HepG2 (cell line): ENCODE data around the gene RBM18. TPM values are rescaled to one million over a fixed set of nuclear protein-coding genes. Genes with fewer than 3 reads are reported as not detected.

ENCODE experiments used
- CHCHD3 ChIP-seq: sonication (generic); formaldehyde crosslinking; IDR thresholded peaks from 2 replicates; pipeline ENCODE4 v1.8.0; 2022; ENCODE audit warnings: mild to moderate bottlenecking, missing genetic modification reagents, moderate library complexity
- CTCF ChIP-seq: sonication (generic); formaldehyde crosslinking; IDR thresholded peaks from 2 replicates; pipeline ENCODE4 v1.5.0; 2020; ENCODE audit warnings: mild to moderate bottlenecking, missing genetic modification reagents, moderate library complexity
- GMEB2 ChIP-seq: IDR thresholded peaks from 2 replicates; pipeline ENCODE4 v1.6.1; 2016; ENCODE audit warnings: missing biosample characterization, missing genetic modification reagents, low read depth
- KDM5B ChIP-seq: sonication (generic); formaldehyde crosslinking; IDR thresholded peaks from 2 replicates; pipeline ENCODE4 v1.4.0; 2020; ENCODE audit warnings: missing genetic modification reagents, mild to moderate bottlenecking, borderline replicate concordance
- MEF2D ChIP-seq: sonication (generic); formaldehyde crosslinking; IDR thresholded peaks from 2 replicates; pipeline ENCODE4 v1.5.1; 2020; ENCODE audit warnings: mild to moderate bottlenecking, missing genetic modification reagents
- PRMT3 ChIP-seq: sonication (generic); formaldehyde crosslinking; IDR thresholded peaks from 2 replicates; pipeline ENCODE4 v1.8.1; 2022; ENCODE audit warnings: low read depth, mild to moderate bottlenecking, moderate library complexity, missing genetic modification reagents, borderline replicate concordance
- REPIN1 ChIP-seq: sonication (generic); formaldehyde crosslinking; IDR thresholded peaks from 2 replicates; pipeline ENCODE4 v1.8.0; 2022; ENCODE audit warnings: missing genetic modification reagents, low read depth, mild to moderate bottlenecking, borderline replicate concordance
- SIX1 ChIP-seq: sonication (generic); formaldehyde crosslinking; IDR thresholded peaks from 2 replicates; pipeline ENCODE4 v1.4.0; 2020; ENCODE audit warnings: missing genetic modification reagents, borderline replicate concordance
- TFDP2 ChIP-seq: sonication (generic); formaldehyde crosslinking; IDR thresholded peaks from 2 replicates; pipeline ENCODE4 v1.4.0; 2020; ENCODE audit warnings: missing genetic modification reagents
- ZBTB43 ChIP-seq: sonication (generic); formaldehyde crosslinking; conservative IDR thresholded peaks from 2 replicates; pipeline ENCODE4 v1.4.0; 2020; ENCODE audit warnings: missing genetic modification reagents
- ZNF17 ChIP-seq: sonication (generic); formaldehyde crosslinking; IDR thresholded peaks from 2 replicates; pipeline ENCODE4 v1.5.0; 2020; ENCODE audit warnings: mild to moderate bottlenecking, missing genetic modification reagents
- ZNF230 ChIP-seq: sonication (generic); formaldehyde crosslinking; IDR thresholded peaks from 2 replicates; pipeline ENCODE4 v1.4.0; 2020; ENCODE audit warnings: mild to moderate bottlenecking, missing genetic modification reagents
- ZNF678 ChIP-seq: sonication (generic); formaldehyde crosslinking; IDR thresholded peaks from 2 replicates; pipeline ENCODE4 v1.4.0; 2020; ENCODE audit warnings: mild to moderate bottlenecking, missing genetic modification reagents
- polyA plus RNA-seq, 8 experiments: library from polyadenylated mRNA; depleted of rRNA in 3 of 8; stranded (reverse) in 7 of 8; unstranded in 1 of 8; fragments of >200 nt; fragmentation: Illumina TruSeq in 4 of 8; extraction: Trizol in 4 of 8; gene quantifications; 2 replicates each; pipeline versions ENCODE4 v1.2.1 to v1.2.3, GENCODE V29; 2011 to 2016; ENCODE audit warnings: low read depth in 4 of 8, missing spikeins in 1 of 8, mixed read lengths in 1 of 8; ENCODE audit not compliant: insufficient read depth in 1 of 8
- total RNA-seq, 5 experiments: library from RNA; depleted of rRNA; stranded (reverse); fragments of >200 nt; fragmentation: Illumina TruSeq; extraction: Trizol; gene quantifications; 2 replicates each; pipeline ENCODE4 v1.2.3, GENCODE V29; 2016; ENCODE audit warnings: low read depth in 1 of 5
- TF ChIP-seq, protein P1 (sequence below): sonication (generic); formaldehyde crosslinking; IDR thresholded peaks from 2 replicates; pipeline ENCODE4 v1.8.1; 2023; ENCODE audit warnings: mild to moderate bottlenecking, missing genetic modification reagents
- TF ChIP-seq, protein P2 (sequence below), 2 experiments: fragments of 450-650 bp in 1 of 2; sonication (generic) in 1 of 2; formaldehyde crosslinking; IDR thresholded peaks; 2 replicates each; pipeline versions ENCODE4 v1.5.0 to v1.8.0; 2020 to 2022; ENCODE audit warnings: mild to moderate bottlenecking in 1 of 2, missing genetic modification reagents in 1 of 2
- TF ChIP-seq, protein P3 (sequence below): sonication (generic); formaldehyde crosslinking; IDR thresholded peaks from 2 replicates; pipeline ENCODE4 v1.5.1; 2020; ENCODE audit warnings: missing genetic modification reagents, mild to moderate bottlenecking, borderline replicate concordance

The RBM18 gene
- total and polyA plus RNA-seq, 2 of the 13 experiments (the other 11 are each of a cell fraction or from before 2014, with no cell fraction given) = 12.6 to 16.6 TPM

- TF ChIP-seq MEF2D (CRISPR knock-in tag) (peak; percentile 46; the same call in 1 of the 2 replicates), ZBTB43 (CRISPR knock-in tag) (peak; percentile 83), PRMT3 (no peak), CTCF (CRISPR knock-in tag) (no peak), SIX1 (CRISPR knock-in tag) (no peak), KDM5B (CRISPR knock-in tag) (peak; percentile 83), CHCHD3 (peak; percentile 78; the same call in 1 of the 2 replicates), TFDP2 (peak; percentile 69), REPIN1 (no peak), GMEB2 (CRISPR knock-in tag) (no peak), ZNF230 (CRISPR knock-in tag) (no peak), ZNF678 (CRISPR knock-in tag) (0 out of 2 replicates have a peak, but pooled peaks have one; percentile 47), ZNF17 (CRISPR knock-in tag) (no peak)
- TF ChIP-seq, protein P1, sequence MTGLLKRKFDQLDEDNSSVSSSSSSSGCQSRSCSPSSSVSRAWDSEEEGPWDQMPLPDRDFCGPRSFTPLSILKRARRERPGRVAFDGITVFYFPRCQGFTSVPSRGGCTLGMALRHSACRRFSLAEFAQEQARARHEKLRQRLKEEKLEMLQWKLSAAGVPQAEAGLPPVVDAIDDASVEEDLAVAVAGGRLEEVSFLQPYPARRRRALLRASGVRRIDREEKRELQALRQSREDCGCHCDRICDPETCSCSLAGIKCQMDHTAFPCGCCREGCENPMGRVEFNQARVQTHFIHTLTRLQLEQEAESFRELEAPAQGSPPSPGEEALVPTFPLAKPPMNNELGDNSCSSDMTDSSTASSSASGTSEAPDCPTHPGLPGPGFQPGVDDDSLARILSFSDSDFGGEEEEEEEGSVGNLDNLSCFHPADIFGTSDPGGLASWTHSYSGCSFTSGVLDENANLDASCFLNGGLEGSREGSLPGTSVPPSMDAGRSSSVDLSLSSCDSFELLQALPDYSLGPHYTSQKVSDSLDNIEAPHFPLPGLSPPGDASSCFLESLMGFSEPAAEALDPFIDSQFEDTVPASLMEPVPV (CRISPR knock-in tag) = peak; percentile 52; the same call in 1 of the 2 replicates
- TF ChIP-seq, protein P2, sequence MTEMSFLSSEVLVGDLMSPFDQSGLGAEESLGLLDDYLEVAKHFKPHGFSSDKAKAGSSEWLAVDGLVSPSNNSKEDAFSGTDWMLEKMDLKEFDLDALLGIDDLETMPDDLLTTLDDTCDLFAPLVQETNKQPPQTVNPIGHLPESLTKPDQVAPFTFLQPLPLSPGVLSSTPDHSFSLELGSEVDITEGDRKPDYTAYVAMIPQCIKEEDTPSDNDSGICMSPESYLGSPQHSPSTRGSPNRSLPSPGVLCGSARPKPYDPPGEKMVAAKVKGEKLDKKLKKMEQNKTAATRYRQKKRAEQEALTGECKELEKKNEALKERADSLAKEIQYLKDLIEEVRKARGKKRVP (CRISPR knock-in tag; IDR thresholded peaks at IDR 0.05) = no peak
- TF ChIP-seq, protein P3, sequence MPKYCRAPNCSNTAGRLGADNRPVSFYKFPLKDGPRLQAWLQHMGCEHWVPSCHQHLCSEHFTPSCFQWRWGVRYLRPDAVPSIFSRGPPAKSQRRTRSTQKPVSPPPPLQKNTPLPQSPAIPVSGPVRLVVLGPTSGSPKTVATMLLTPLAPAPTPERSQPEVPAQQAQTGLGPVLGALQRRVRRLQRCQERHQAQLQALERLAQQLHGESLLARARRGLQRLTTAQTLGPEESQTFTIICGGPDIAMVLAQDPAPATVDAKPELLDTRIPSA (CRISPR knock-in tag) = no peak
These were observed 50.8 kb downstream of the RBM18 start (continued) for GRCh38 chr9:122213589-122214413.
